B cell (primary cell): ENCODE data around the gene LBHD1. TPM values are rescaled to one million over a fixed set of nuclear protein-coding genes. Genes with fewer than 3 reads are reported as not detected.

Experiments used
- ATAC-seq: fragments of 200-7000 bp; cut with Tn5 transposase; one replicate; pipeline ENCODE4 v1.10.0; 2021; ENCODE audit warnings: low read depth, mild to moderate bottlenecking, moderate number of reproducible peaks, moderate library complexity
- CTCF ChIA-PET: fragments of 350-600 bp; sonication (Branson Sonifier 250); formaldehyde crosslinking; loops from one replicate; lab custom pipeline; 2021; ENCODE audit warnings: antibody characterized with exemption, inconsistent platforms; lab: Charles Lee
- POLR2A ChIA-PET: fragments of 350-600 bp; sonication (Branson Sonifier 250); formaldehyde crosslinking; loops from one replicate; lab custom pipeline; 2021; ENCODE audit warnings: antibody characterized with exemption; lab: Charles Lee
- DNase-seq: peaks from one replicate; pipeline ENCODE4 v3.0.0; 2013
- H2AFZ ChIP-seq: 2 replicates; pipeline ENCODE4 v1.6.1; 2012; ENCODE audit warnings: mild to moderate bottlenecking, low read depth, low read length; ENCODE audit not compliant: insufficient read depth, poor library complexity, severe bottlenecking
- H3K27ac ChIP-seq, 2 donors: 1 replicate in 1 of 2; 2 replicates in 1 of 2; pipeline ENCODE4 v1.5.1; 2012 to 2013; ENCODE audit warnings: low read length in 2 of 2, mild to moderate bottlenecking in 2 of 2, moderate library complexity in 1 of 2
- H3K27me3 ChIP-seq, 4 experiments: fragments of 200-600 bp in 1 of 4; sonication (generic) in 1 of 4; replicated peaks in 1 of 4; 1 replicate in 2 of 4; 2 replicates in 2 of 4; pipeline versions ENCODE4 v1.6.1 to v1.7.0; 2013 to 2016; ENCODE audit warnings: low read length in 3 of 4, mild to moderate bottlenecking in 2 of 4, mixed read lengths in 1 of 4, moderate library complexity in 1 of 4; ENCODE audit not compliant: insufficient read depth in 4 of 4, control insufficient read depth in 3 of 4; ENCODE audit errors: control extremely low read depth in 1 of 4
- H3K36me3 ChIP-seq, 2 experiments: replicated peaks in 1 of 2; 1 replicate in 1 of 2; 2 replicates in 1 of 2; pipeline versions ENCODE4 v1.6.1 to v1.7.1; 2013; ENCODE audit warnings: low read length in 1 of 2; ENCODE audit not compliant: insufficient read depth in 2 of 2, control insufficient read depth in 1 of 2; ENCODE audit errors: control extremely low read depth in 1 of 2, extremely low read depth in 1 of 2
- H3K4me1 ChIP-seq, 2 donors: fragments of 200-600 bp in 1 of 2; sonication (generic) in 1 of 2; 1 replicate in 1 of 2; 2 replicates in 1 of 2; pipeline versions ENCODE4 v1.5.1 to v1.6.1; 2013 to 2017; ENCODE audit warnings: low read length in 2 of 2; ENCODE audit not compliant: control insufficient read depth in 2 of 2, insufficient read depth in 2 of 2
- H3K4me2 ChIP-seq: replicated peaks from 2 replicates; pipeline ENCODE3; 2012; ENCODE audit warnings: mild to moderate bottlenecking, low read depth, low read length; ENCODE audit not compliant: poor library complexity, severe bottlenecking
- H3K4me3 ChIP-seq, 5 experiments: fragments of 200-600 bp in 1 of 5; sonication (generic) in 1 of 5; 1 replicate in 3 of 5; 2 replicates in 2 of 5; pipeline versions ENCODE4 v1.5.1 to v1.7.0; 2011 to 2016; ENCODE audit warnings: low read length in 4 of 5, mild to moderate bottlenecking in 4 of 5, low read depth in 2 of 5, control low read depth in 1 of 5, moderate library complexity in 1 of 5; ENCODE audit not compliant: insufficient read depth in 1 of 5; ENCODE audit errors: control extremely low read depth in 1 of 5, extremely low read depth in 1 of 5
- H3K79me2 ChIP-seq: fragments of 200-600 bp; sonication (generic); one replicate; pipeline ENCODE4 v1.6.0; 2016; ENCODE audit warnings: low read length; ENCODE audit not compliant: control insufficient read depth, insufficient read depth
- H3K9ac ChIP-seq: fragments of 200-600 bp; sonication (generic); 2 replicates; pipeline ENCODE4 v1.6.1; 2017; ENCODE audit warnings: mild to moderate bottlenecking, low read length, moderate library complexity
- H3K9me3 ChIP-seq, 3 donors: one replicate each; pipeline versions ENCODE4 v1.6.1 to v1.7.1; 2013; ENCODE audit warnings: low read length in 2 of 3; ENCODE audit not compliant: control insufficient read depth in 2 of 3, insufficient read depth in 1 of 3; ENCODE audit errors: control extremely low read depth in 1 of 3
- H4K20me1 ChIP-seq: 2 replicates; pipeline ENCODE4 v1.6.0; 2012; ENCODE audit warnings: mild to moderate bottlenecking, low read length; ENCODE audit not compliant: insufficient read depth, control insufficient read depth, poor library complexity, severe bottlenecking
- H3K27ac Mint-ChIP-seq: one replicate; pipeline ENCODE4 v1.8.0; 2021; ENCODE audit warnings: mixed read lengths
- H3K27me3 Mint-ChIP-seq: one replicate; pipeline ENCODE4 v1.8.0; 2021; ENCODE audit warnings: mixed read lengths
- H3K4me1 Mint-ChIP-seq: one replicate; pipeline ENCODE4 v1.8.0; 2021; ENCODE audit warnings: mixed read lengths
- H3K4me3 Mint-ChIP-seq: one replicate; pipeline ENCODE4 v1.8.0; 2021; ENCODE audit warnings: mixed read lengths
- H3K9me3 Mint-ChIP-seq: one replicate; pipeline ENCODE4 v1.8.0; 2022; ENCODE audit warnings: mixed read lengths; ENCODE audit not compliant: insufficient read depth
- EZH2 ChIP-seq: IDR thresholded peaks from 2 replicates; pipeline ENCODE4 v1.6.1; 2012; ENCODE audit warnings: borderline replicate concordance, low read depth, mild to moderate bottlenecking, moderate library complexity, low read length; ENCODE audit not compliant: insufficient read depth, poor library complexity, severe bottlenecking
- WGBS: methylation state at CpG from one replicate; pipeline ENCODE4 v1.1.5; 2013; ENCODE audit warnings: missing lambda C conversion rate; ENCODE audit not compliant: insufficient coverage; 5-methylcytosine and 5-hydroxymethylcytosine counted together
- intact Hi-C: fragments of 100-400 bp; cut with micrococcal nuclease; formaldehyde crosslinking; loops from one replicate; pipeline ENCODE4 v1.10.0; 2022
- polyA plus RNA-seq: library from polyadenylated mRNA; depleted of rRNA; stranded (reverse); fragments of >200 nt; gene quantifications from 2 replicates; pipeline ENCODE4 v1.2.3, GENCODE V29; 2012
- total RNA-seq, 2 donors: library from RNA; stranded (reverse); fragments of 120-200 nt in 1 of 2; gene quantifications; 1 replicate in 1 of 2; 2 replicates in 1 of 2; pipeline versions ENCODE4 v1.2.3 to v1.2.4, GENCODE V29; 2013 to 2022
- TF ChIP-seq, protein P1 (sequence below): fragments of 200-600 bp; IDR thresholded peaks from one replicate; pipeline ENCODE4 v1.8.0; 2022; ENCODE audit warnings: antibody characterized with exemption, mild to moderate bottlenecking

The LBHD1 gene
- total and polyA plus RNA-seq, 2 donors (not counting 1 experiment from before 2014, with no cell fraction given): 19.3 to 33.3 TPM

DNA sequence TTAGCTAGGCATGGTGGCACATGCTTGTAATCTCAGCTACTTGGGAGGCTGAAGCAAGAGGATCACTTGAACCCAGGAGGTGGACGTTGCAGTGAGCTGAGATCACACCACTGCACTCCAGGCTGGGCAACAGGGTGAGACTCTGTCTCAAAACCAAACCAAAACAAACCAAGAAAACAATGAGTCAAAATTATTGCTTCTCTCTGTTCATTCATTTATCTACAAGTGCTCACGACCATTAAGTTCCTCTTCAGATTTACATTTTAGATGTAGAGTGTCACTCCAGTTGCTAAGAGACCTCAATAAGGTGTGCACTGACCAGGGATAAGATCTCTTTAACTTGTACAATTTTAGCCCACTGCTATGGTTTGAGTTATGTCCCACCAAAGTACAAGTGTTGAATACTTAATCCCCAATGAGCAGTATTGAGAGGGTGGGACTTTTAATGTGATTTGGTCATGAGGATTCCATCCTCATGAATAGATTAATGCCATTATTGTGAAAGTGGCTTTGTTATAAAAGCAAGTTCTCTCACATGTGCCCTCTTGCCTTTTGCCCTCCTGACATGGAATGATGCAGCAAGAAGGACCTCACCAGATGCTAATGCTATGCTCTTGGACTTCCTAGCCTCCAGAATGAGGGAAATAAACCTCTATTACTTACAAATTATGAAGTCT, 47.4 kb upstream of the LBHD1 start:
- ChIA-PET POLR2A (interaction anchor here (0.6 kb wide), 1 partner anchor 154 kb away, joined by 4 read pairs; no protein-coding TSS in a partner anchor), CTCF (interaction anchor here (0.9 kb wide), 1 partner anchor 120 kb away, joined by 3 read pairs; no protein-coding TSS in a partner anchor)
- Histone ChIP-seq H3K27ac (no peak overlapping the region), H3K9ac (no peak overlapping the region), H3K79me2 (peaks cover 89% of the 10 kb centered on the region), H3K36me3 (peaks cover 9 to 97% of the 10 kb centered on the region in 2 experiments), H3K9me3 (no peaks in the 10 kb centered on the region), H3K4me2 (no peak overlapping the region), H4K20me1 (peaks cover 36% of the 10 kb centered on the region), H3K27me3 (no peaks in the 10 kb centered on the region), H3K4me1 (peaks cover 8 to 11% of the 10 kb centered on the region in 2 donors), H2AFZ (no peak overlapping the region), H3K4me3 (no peak overlapping the region)
- H3K4me3 Mint-ChIP-seq: no peak overlapping the region
- 100% methylated on average over 1 of the region's 2 CpGs for WGBS
- H3K27ac Mint-ChIP-seq: no peak overlapping the region
- H3K27me3 Mint-ChIP-seq: no peaks in the 10 kb centered on the region
- H3K4me1 Mint-ChIP-seq: peaks cover 27% of the 10 kb centered on the region
- intact Hi-C loops: no loop called here
- H3K9me3 Mint-ChIP-seq: no peaks in the 10 kb centered on the region
- ATAC-seq (no peak), DNase-seq (no peak)
- TF ChIP-seq, protein P1, sequence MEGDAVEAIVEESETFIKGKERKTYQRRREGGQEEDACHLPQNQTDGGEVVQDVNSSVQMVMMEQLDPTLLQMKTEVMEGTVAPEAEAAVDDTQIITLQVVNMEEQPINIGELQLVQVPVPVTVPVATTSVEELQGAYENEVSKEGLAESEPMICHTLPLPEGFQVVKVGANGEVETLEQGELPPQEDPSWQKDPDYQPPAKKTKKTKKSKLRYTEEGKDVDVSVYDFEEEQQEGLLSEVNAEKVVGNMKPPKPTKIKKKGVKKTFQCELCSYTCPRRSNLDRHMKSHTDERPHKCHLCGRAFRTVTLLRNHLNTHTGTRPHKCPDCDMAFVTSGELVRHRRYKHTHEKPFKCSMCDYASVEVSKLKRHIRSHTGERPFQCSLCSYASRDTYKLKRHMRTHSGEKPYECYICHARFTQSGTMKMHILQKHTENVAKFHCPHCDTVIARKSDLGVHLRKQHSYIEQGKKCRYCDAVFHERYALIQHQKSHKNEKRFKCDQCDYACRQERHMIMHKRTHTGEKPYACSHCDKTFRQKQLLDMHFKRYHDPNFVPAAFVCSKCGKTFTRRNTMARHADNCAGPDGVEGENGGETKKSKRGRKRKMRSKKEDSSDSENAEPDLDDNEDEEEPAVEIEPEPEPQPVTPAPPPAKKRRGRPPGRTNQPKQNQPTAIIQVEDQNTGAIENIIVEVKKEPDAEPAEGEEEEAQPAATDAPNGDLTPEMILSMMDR: no peak
- TF ChIP-seq EZH2: no peak

DNA sequence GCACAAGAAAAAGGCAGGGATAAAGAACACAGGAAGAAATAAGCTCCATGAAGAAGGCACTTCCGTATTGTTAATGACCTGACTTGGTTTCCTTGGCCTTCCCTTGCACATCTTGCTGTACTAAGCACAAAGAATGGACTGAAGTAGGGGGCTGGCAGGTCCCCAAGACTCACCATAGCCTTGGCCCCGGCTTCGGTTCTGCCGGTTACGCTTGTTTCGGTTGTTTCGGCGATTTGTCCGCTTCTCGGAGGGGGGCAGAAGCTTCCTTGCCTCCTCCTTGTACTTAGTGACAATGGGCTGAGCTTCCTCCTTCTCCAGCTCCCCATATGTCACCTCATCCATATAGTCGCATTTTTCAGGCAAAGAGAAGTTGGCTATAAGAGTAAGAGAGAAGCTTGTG, 44.7 kb upstream of the LBHD1 start:
- no peaks in the 10 kb centered on the region for H3K9me3 Mint-ChIP-seq
- Histone ChIP-seq H3K36me3 (peaks cover 6 to 92% of the 10 kb centered on the region in 2 experiments), H3K27me3 (no peaks in the 10 kb centered on the region), H3K79me2 (peaks cover 62% of the 10 kb centered on the region), H3K9ac (no peak overlapping the region), H3K4me3 (no peak overlapping the region), H2AFZ (no peak overlapping the region), H3K9me3 (no peaks in the 10 kb centered on the region), H3K4me2 (no peak overlapping the region), H3K27ac (no peak overlapping the region), H3K4me1 (peaks cover 0 to 5% of the 10 kb centered on the region in 2 donors), H4K20me1 (peaks cover 15% of the 10 kb centered on the region)
- ATAC-seq (no peak), DNase-seq (no peak)
- H3K4me3 Mint-ChIP-seq: no peak overlapping the region
- H3K27me3 Mint-ChIP-seq: no peaks in the 10 kb centered on the region
- H3K4me1 Mint-ChIP-seq: peaks cover 21% of the 10 kb centered on the region
- WGBS: 95% methylated on average over 10 of the region's 11 CpGs
- POLR2A ChIA-PET: no interaction called here
- TF ChIP-seq, protein P1: no peak
- no peak for TF ChIP-seq EZH2
- CTCF ChIA-PET: no interaction called here
- intact Hi-C loops: no loop called here
- no peak overlapping the region for H3K27ac Mint-ChIP-seq
